Left lobe of liver (tissue), 2 donors: ENCODE data around the gene IQGAP3. TPM values are rescaled to one million over a fixed set of nuclear protein-coding genes. Genes with fewer than 3 reads are reported as not detected.

Experiments used
- ATAC-seq: fragments of 200-7000 bp; cut with Tn5 transposase; one replicate; pipeline ENCODE4 v1.9.1; 2020; ENCODE audit warnings: mild to moderate bottlenecking, moderate library complexity
- DNase-seq: peaks from one replicate; pipeline ENCODE4 v3.0.0-alpha.2; 2020; ENCODE audit warnings: low spot score
- total RNA-seq: library from RNA; stranded (reverse); gene quantifications from one replicate; pipeline ENCODE4 v1.2.1, GENCODE V29; 2021
- donor health status: DM: no; HTN: no; CAD: no; lungs with moderate emphysema.
- donor health status: DM: no; HTN: yes; CAD: no.

The IQGAP3 gene
- total RNA-seq, 1 donor from 2014 or later = 0.23 TPM

GRCh38 chr1:156544592-156545102, 27.7 kb downstream of the IQGAP3 start:
- DNase-seq (no peak), ATAC-seq (no peak)

GRCh38 chr1:156543066-156543465, 29.3 kb downstream of the IQGAP3 start:
- DNase-seq (no peak), ATAC-seq (no peak)

GRCh38 chr1:156540955-156541354, 31.4 kb downstream of the IQGAP3 start:
- ATAC-seq = no peak

GRCh38 chr1:156539818-156540355, 32.5 kb downstream of the IQGAP3 start:
- no peak for ATAC-seq
- DNase-seq = no peak

More at GRCh38 chr1:156540955-156541354, 31.4 kb downstream of the IQGAP3 start:
- no peak for DNase-seq

GRCh38 chr1:156538711-156539440, 33.5 kb downstream of the IQGAP3 start:
- ATAC-seq (no peak), DNase-seq (no peak)

- DNase-seq = no peak
Observed at GRCh38 chr1:156537027-156537426, 35.3 kb downstream of the IQGAP3 start.

GRCh38 chr1:156534424-156535060, 37.8 kb downstream of the IQGAP3 start:
- no peak for DNase-seq

More at GRCh38 chr1:156537027-156537426, 35.3 kb downstream of the IQGAP3 start:
- no peak for ATAC-seq

GRCh38 chr1:156533568-156534220, 38.7 kb downstream of the IQGAP3 start:
- no peak for ATAC-seq
- no peak for DNase-seq

More at GRCh38 chr1:156534424-156535060, 37.8 kb downstream of the IQGAP3 start:
- no peak for ATAC-seq

- no peak for DNase-seq
- no peak for ATAC-seq
Observed at GRCh38 chr1:156532374-156532773, 40.0 kb downstream of the IQGAP3 start.

GRCh38 chr1:156530006-156530405, 42.4 kb downstream of the IQGAP3 start:
- no peak for ATAC-seq
- DNase-seq = no peak

GRCh38 chr1:156528875-156529425, 43.4 kb downstream of the IQGAP3 start:
- DNase-seq (no peak), ATAC-seq (no peak)

GRCh38 chr1:156528231-156528630, 44.1 kb downstream of the IQGAP3 start:
- DNase-seq = no peak
- ATAC-seq = no peak

GRCh38 chr1:156527584-156527983, 44.8 kb downstream of the IQGAP3 start:
- DNase-seq (no peak), ATAC-seq (no peak)

GRCh38 chr1:156525856-156526489, 46.4 kb downstream of the IQGAP3 start:
- peak; percentile 38 for ATAC-seq

GRCh38 chr1:156525071-156525501, 47.3 kb downstream of the IQGAP3 start:
- no peak for DNase-seq
- no peak for ATAC-seq

More at GRCh38 chr1:156525856-156526489, 46.4 kb downstream of the IQGAP3 start:
- no peak for DNase-seq

- ATAC-seq (no peak), DNase-seq (no peak)
Observed at GRCh38 chr1:156524481-156524869, 47.9 kb downstream of the IQGAP3 start.

GRCh38 chr1:156523801-156524480, 48.4 kb downstream of the IQGAP3 start:
- ATAC-seq = no peak
- no peak for DNase-seq

- DNase-seq (no peak), ATAC-seq (no peak)
Observed at GRCh38 chr1:156522443-156522970, 49.9 kb downstream of the IQGAP3 start.

GRCh38 chr1:156517748-156518147, 54.6 kb downstream of the IQGAP3 start:
- no peak for ATAC-seq

GRCh38 chr1:156516821-156517220, 55.5 kb downstream of the IQGAP3 start:
- DNase-seq (no peak), ATAC-seq (no peak)

More at GRCh38 chr1:156517748-156518147, 54.6 kb downstream of the IQGAP3 start:
- DNase-seq = no peak
